Left lung (tissue), 10 donors: ENCODE results near the gene CNTN5. TPM values are rescaled to one million over a fixed set of nuclear protein-coding genes. Genes with fewer than 3 reads are reported as not detected.

ENCODE experiments used
- ATAC-seq: fragments of 200-7000 bp; cut with Tn5 transposase; one replicate; pipeline ENCODE4 v1.9.1; 2020; ENCODE audit warnings: moderate library complexity
- DNase-seq, 4 donors: peaks; one replicate each; pipeline ENCODE4 v3.0.0-alpha.2; 2013 to 2020
- H3K27ac ChIP-seq, 2 donors: fragments of 200-600 bp; sonication (generic) in 1 of 2; one replicate each; pipeline versions ENCODE4 v1.5.0 to v1.8.0; 2020 to 2021
- H3K27me3 ChIP-seq, 2 donors: fragments of 200-600 bp; sonication (generic) in 1 of 2; one replicate each; pipeline versions ENCODE4 v1.5.0 to v1.8.0; 2020 to 2021
- H3K36me3 ChIP-seq, 2 donors: fragments of 200-600 bp; sonication (generic) in 1 of 2; one replicate each; pipeline versions ENCODE4 v1.5.0 to v1.8.0; 2020 to 2021
- H3K4me1 ChIP-seq, 2 donors: fragments of 200-600 bp; one replicate each; pipeline ENCODE4 v1.8.0; 2021
- H3K4me3 ChIP-seq, 2 donors: fragments of 200-600 bp; sonication (generic) in 1 of 2; one replicate each; pipeline versions ENCODE4 v1.5.0 to v1.8.0; 2020 to 2021; ENCODE audit warnings: mild to moderate bottlenecking in 1 of 2
- H3K9me3 ChIP-seq, 2 donors: fragments of 200-600 bp; sonication (generic) in 1 of 2; one replicate each; pipeline versions ENCODE4 v1.5.0 to v1.8.0; 2020 to 2021
- CTCF ChIP-seq, 2 donors: fragments of 200-600 bp; sonication (generic) in 1 of 2; IDR thresholded peaks; one replicate each; pipeline versions ENCODE4 v1.5.0 to v1.8.0; 2021; ENCODE audit warnings: antibody characterized with exemption in 2 of 2
- intact Hi-C, 2 donors: fragments of 100-400 bp; cut with DNase I; formaldehyde crosslinking; loops; one replicate each; pipeline versions ENCODE4 v1.11.2 to v1.14.2; 2022
- polyA plus RNA-seq, 6 donors: library from polyadenylated mRNA; unstranded; fragments of 120-200 nt; gene quantifications; one replicate each; pipeline ENCODE4 v1.2.1, GENCODE V29; 2013; ENCODE audit not compliant: insufficient read length in 6 of 6
- total RNA-seq, 2 donors: library from RNA; stranded (reverse); fragmentation: NEBNext Ultra II Directional; extraction: Animal tissue kit (Norgen Biotek cat#: 25700); gene quantifications; one replicate each; pipeline ENCODE4 v1.2.1, GENCODE V29; 2021
- donor health status: DM: no; HTN: yes; CAD: no.
- donor health status: DM: no; HTN: no; CAD: no.

Gene CNTN5
- total and polyA plus RNA-seq, 8 donors, result 0.08 to 0.34 (median 0.24) TPM; not detected in 1

DNA sequence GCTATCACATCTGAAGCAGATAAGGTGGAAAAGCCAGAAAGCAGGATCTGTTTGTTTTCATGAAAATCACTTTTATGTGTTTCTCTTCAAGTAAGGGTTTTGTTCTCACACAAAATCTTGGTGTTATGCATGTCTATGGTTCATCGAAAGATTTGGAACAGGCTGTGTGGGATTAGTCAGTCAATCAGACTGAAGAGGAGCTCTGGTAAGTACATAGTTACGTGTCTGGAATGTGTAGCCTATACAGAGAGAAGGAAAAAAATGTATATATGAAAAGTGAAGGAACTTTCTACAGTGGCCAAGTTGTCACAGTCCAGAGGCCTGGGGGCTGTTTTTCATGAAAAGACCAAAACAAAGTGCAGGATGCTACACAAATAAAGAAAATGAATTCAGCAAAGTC lies 156.7 kb downstream of the CNTN5 start:
- Histone ChIP-seq H3K27ac (no peak overlapping the region), H3K9me3 (peaks cover 0 to 6% of the 10 kb centered on the region in 2 donors), H3K4me3 (no peak overlapping the region), H3K27me3 (no peaks in the 10 kb centered on the region), H3K36me3 (no peaks in the 10 kb centered on the region), H3K4me1 (no peaks in the 10 kb centered on the region)
- intact Hi-C loops, result no loop called here
- no peak for ATAC-seq
- no peak for DNase-seq
- no peak for TF ChIP-seq CTCF (IDR thresholded peaks at IDR 0.05)

DNA sequence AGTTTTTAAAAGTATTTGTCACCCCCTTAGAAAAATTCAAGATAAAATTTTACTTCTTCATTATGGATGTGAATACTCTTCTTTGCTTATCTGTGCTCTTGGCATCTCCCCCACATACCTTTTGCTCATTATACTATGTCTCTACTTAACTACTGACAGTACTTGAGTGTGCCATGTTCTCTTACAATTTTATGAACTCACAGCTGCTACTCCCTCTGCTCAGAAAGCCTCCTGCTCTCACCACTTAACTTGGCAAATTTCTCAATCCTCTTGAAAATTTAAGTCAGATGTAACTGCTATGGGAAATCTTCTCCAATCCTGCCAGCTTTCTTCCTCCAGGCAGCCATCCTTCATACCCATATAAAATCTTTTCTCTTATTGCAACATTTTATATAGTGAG lies 163.4 kb downstream of the CNTN5 start:
- H3K36me3 ChIP-seq, result no peaks in the 10 kb centered on the region
- TF ChIP-seq CTCF (IDR thresholded peaks at IDR 0.05), result no peak
- no peak overlapping the region for H3K27ac ChIP-seq
- H3K4me3 ChIP-seq, result no peak overlapping the region
- intact Hi-C loops, result no loop called here
- H3K4me1 ChIP-seq, result no peaks in the 10 kb centered on the region
- H3K9me3 ChIP-seq, result no peaks in the 10 kb centered on the region
- no peaks in the 10 kb centered on the region for H3K27me3 ChIP-seq
- no peak for ATAC-seq
- no peak for DNase-seq

DNA sequence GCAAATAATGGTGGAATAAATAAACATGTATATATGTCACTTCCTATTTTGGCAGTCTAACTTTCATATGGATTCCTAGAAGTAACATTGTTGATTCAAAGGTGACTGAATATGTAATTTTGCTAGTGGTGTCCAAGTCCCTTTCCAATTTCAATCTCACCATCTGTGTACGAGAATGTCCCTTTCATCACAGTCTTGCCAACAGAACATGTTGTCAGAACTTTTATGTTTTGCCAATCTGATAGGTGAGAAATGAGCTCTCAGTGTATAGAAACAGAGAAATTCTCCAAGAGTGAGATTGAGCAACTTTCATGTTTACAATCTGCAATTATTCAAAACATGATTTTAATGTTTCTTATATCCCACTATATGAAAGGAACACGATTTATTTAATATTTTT lies 167.5 kb downstream of the CNTN5 start:
- intact Hi-C loops, result no loop called here
- TF ChIP-seq CTCF (IDR thresholded peaks at IDR 0.05), result no peak
- Histone ChIP-seq H3K9me3 (no peaks in the 10 kb centered on the region), H3K4me3 (no peak overlapping the region), H3K27me3 (no peaks in the 10 kb centered on the region), H3K36me3 (no peaks in the 10 kb centered on the region), H3K27ac (no peak overlapping the region), H3K4me1 (no peaks in the 10 kb centered on the region)
- no peak for DNase-seq
- no peak for ATAC-seq

DNA sequence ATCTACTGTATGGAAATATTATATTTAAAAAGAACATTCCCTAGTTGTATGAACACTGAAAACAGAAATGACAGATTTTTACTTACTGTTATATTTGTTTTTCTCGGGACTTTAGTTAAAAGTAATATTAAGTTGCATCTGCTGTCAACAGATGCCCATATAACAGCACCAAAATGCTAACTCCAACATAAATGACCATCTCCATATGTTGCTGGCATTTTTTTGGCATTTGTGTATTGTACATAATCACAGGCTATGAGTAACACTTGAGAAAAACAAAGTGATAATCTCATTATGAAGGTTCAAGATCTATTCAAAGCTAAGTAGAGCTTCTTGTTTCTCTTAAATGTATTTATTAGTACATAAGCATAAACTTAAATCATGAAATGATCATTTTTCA lies 172.0 kb downstream of the CNTN5 start:
- ATAC-seq (no peak), DNase-seq (peak in 1 of 4 donors; percentile 2)
- no peak for TF ChIP-seq CTCF (IDR thresholded peaks at IDR 0.05)
- Histone ChIP-seq H3K27ac (no peak overlapping the region), H3K36me3 (no peaks in the 10 kb centered on the region), H3K27me3 (no peaks in the 10 kb centered on the region), H3K9me3 (no peaks in the 10 kb centered on the region), H3K4me1 (no peaks in the 10 kb centered on the region), H3K4me3 (no peak overlapping the region)
- intact Hi-C loops, result no loop called here

GRCh38 chr11:99197477-99197876 lies 176.7 kb downstream of the CNTN5 start:
- Histone ChIP-seq H3K4me3 (no peak overlapping the region), H3K36me3 (no peaks in the 10 kb centered on the region), H3K4me1 (no peaks in the 10 kb centered on the region), H3K27ac (no peak overlapping the region), H3K27me3 (no peaks in the 10 kb centered on the region), H3K9me3 (no peaks in the 10 kb centered on the region)
- ATAC-seq, result no peak
- intact Hi-C loops, result no loop called here
- DNase-seq, result no peak
- TF ChIP-seq CTCF (IDR thresholded peaks at IDR 0.05), result no peak
